Ecto neural progenitor cell (in vitro differentiated cells): ENCODE results near the gene ADGRL2.

ENCODE experiments used
- DNase-seq: peaks from one replicate; pipeline ENCODE4 v3.0.0-alpha.2; 2018; ENCODE audit warnings: low spot score

ADGRL2 gene

DNA sequence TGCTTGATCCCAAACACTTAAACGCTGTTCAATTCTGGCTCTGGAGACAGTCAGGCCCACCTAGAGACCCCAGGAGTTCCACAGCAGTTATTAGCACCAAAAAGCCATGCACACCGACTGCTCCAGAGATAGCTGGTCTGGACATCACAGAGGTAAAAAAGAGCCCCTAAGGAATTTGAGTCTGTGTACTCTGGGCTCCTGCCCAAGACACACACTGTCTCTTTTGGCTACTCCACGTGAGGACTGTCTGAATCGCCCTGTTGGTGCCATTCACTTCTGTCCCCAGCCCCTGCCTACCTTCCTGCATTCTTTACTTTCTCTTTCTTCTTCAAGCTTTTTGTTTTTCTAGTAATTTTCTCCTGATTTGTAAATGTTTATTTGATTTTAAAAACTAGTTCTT, 197.4 kb downstream of the ADGRL2 start:
- no peak for DNase-seq

DNA sequence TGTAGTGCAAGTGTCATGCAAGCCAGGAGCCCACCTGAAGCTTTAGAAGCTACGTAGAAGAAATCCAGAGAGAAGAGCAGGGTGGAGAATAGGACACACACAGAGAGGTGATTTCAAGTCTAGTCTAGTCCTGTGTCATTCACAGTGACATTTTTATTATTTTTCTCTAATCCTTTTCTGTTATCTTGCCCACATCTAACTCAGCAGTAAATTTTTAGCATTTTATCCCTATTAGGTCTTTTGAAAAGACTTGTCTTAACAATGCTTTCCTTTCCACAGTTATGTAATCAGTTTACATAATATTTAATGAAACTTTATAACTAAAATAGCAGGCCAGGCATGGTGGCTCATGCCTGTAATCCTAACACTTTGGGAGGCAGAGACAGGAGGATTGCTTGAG, 198.6 kb downstream of the ADGRL2 start:
- no peak for DNase-seq

DNA sequence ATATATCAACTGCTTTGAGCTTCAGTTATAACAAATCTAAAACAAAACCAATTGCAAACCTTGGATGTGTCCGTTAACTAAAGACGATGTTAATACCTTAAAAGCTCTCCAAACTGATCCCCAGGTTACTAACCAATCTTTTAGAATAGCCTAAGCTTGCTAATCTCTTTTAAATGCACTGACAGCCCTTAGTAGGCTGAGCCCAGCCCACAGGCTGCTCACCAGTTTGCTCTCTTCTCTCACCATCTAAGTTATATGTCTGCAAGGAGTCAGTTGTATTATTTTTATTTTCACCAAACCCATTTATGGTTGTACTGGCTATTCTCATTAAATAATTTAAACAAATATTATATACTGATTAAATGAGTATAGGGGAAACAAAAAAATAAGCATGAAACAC, 199.5 kb downstream of the ADGRL2 start:
- no peak for DNase-seq

DNA sequence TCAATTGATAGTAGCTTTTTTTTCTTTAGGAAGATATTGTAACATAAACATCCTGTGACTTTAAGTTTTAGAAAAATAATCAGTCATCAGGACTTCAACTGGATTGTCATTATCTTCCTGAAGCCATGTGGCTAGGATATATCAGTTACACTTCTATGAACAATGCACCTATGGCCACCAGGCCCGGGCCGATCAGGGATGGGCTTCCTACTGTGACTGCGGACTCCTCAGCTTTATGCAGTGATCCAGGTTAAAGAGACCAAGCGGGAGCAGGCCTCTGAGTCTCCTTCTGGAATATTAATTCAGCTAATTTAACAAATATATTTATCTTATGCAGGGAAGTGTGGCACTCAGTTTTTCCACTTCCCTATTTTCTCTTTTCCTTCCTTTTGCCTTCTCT, 200.6 kb downstream of the ADGRL2 start:
- no peak for DNase-seq

DNA sequence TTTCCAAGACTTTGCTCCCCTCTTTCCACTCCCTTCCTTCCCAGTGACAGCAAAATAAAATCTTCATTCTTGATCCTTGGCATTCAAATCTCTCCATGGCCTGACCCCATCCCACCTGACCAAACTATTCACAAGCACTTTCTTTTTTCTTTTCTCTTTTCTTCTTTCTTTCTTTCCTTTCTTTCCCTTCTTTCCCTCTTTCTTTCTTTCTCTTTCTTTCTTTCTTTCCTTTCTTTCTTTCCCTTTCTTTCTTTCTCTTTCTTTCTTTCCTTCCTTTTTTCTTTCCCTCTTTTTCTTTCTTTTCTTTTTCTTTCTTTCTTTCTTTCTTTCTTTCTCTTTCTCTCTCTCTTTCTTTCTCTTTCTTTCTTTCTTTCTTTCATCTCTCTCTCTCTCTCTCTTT, 207.1 kb downstream of the ADGRL2 start:
- DNase-seq = no peak

DNA sequence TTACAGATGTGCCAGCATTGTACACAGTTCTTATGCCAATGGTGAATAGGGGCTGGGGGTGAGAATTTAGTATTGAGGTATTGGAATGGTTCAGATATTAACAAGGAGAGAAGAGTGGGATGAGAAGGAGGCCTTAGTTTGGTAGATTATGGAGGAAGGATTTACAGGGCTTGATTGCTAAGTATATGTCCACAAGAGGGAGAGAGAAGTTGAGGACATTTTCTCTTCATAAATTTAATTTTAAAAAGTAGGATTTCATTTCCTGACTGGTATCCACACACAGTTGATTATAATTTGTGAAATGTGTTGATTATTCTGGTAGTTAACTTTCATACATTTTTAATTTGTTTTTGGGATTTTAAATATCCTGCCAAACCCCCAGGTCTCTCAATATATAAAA, 213.0 kb downstream of the ADGRL2 start:
- no peak for DNase-seq

DNA sequence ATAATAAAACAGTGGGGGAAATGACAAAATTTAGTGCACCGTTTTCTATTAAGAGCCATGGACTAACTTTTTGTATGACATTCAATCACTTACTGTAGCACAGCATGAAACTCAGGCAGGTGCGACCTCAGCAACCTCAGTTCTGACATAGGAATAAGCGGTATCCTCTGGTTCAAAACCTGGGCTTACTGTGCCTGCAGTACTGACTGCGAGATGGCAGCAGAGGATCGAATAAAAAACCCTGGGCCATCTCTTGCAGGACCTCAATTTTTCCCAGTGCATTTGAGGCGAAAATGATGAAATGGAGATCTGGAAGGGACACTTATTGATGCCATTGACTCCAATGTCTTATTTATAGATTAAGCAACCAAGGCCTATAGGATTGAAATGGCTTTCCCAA, 214.7 kb downstream of the ADGRL2 start:
- no peak for DNase-seq

DNA sequence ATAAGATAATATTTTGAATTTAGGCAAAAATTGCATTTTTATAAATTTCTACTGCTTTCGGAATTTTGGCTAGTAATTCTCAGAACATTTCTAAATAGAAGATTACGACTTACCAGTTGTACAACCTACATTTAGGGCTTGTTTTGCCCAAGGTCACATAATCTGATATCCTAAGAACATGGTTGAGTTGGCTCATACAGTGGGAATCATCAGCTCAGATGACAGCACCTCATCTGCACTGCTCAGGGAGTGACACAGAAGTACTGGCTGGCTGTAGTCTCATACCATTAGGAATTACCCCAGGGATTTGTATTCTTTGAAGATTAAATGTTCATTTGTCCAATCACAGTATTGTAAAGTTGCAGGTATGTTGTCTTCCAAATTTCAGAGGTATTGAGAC, 217.6 kb downstream of the ADGRL2 start:
- DNase-seq = no peak

DNA sequence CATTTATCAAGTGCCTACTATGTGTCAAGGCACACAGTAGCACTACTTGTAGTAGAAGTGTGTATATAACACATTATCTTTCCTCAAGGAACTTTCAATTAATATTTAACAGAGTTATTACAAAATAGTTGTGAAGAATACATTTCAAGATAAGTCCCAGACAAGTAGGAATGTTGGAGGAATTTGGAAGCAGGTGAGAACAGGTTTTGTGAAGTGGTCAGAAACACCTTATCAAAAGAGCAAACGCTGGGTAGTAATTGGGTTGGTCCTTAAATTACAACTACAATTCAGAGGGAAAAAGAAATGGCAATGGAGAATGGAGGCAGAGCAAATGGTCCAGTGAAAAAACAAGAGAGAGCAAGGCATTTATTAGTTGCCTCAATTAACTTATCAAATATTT, 218.8 kb downstream of the ADGRL2 start:
- no peak for DNase-seq

DNA sequence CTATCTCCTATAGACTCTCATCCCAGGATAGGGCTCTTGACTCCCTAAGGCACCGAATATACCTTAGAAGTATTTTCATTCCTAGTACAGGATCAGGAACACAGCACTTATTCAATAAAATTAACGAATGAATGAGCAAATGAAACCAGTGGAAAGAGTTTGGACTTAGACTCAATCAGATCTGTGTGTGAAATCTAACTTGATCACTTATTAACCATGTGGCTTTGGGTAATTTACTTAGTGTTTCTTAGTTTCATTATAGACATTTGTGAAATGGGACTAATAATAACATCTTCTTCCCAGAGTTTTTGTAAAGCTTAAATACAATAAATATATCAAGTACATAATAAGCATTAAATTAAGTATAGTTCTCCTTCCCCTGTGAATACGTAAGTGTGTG, 230.1 kb downstream of the ADGRL2 start:
- DNase-seq = no peak

DNA sequence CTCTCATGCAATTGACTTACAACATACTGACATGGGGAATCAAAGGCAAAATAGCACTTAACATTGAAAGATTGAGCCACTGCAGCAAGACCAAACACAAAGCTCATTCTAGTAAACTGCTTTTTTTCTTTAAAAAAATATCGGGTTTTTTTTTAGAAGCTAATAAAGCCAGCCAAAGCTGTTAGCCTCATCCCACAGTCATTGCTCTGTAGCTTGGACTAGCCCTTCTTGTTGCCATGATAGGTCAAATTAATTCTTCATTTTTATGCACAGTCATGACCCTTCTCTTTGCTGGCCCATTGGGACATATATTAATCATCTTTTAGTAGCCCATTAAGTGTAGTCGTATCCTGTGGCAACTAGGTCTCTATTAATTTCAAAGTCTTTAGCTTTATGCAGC, 231.3 kb downstream of the ADGRL2 start:
- no peak for DNase-seq

DNA sequence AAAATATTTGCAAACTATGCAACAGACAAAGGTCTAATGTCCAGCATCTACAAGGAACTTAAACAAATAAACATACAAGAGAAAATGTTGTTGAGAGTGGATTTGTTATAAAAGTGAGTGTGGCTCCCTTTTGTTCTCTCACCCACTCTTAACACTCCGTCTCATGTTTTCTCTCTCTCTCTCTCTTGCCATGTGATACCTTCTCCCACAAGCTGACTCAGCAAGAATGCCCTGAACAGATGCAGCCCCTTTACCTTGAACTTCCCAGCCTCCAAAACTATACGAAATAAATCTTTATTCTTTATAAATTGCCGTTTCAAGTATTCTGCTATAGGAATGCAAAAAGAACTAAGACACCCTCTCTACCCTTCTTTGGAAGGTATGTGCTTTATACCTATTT, 234.1 kb downstream of the ADGRL2 start:
- no peak for DNase-seq
